Activated CD8-positive, alpha-beta memory T cell treated with anti-CD3 and anti-CD28 coated beads, Interleukin-2, amount 50 U/mL, for 1 hour (primary cell): ENCODE results near the gene DENND2C.
"Not testable (repeated sequence)": the region's sequence is repeated elsewhere in the genome, so short reads cannot be mapped to it uniquely, and the experiment has no call there.

Experiments used
- DNase-seq: peaks from one replicate; pipeline ENCODE4 v3.0.0-alpha.2; 2020; ENCODE audit errors: extremely low read depth

DENND2C gene

DNA sequence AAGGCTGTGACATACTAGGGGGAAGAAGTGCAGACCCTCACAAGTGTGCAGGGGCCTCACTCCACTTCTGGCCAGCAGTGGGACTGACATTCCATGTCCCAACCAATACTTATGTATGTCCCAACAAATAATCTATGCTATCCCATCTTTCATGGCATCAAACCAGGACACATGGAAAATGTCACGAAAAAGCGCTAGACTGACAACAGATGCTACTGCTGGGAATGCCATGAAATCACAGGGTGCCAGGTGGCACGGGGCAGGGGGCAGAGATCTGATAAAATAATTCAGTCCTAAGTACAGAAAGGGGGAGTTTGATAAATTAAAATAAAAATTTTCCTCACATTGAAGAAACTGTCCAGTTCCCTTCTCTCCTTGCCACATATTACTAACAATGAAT lies 60.8 kb downstream of the DENND2C start:
- DNase-seq: no peak

DNA sequence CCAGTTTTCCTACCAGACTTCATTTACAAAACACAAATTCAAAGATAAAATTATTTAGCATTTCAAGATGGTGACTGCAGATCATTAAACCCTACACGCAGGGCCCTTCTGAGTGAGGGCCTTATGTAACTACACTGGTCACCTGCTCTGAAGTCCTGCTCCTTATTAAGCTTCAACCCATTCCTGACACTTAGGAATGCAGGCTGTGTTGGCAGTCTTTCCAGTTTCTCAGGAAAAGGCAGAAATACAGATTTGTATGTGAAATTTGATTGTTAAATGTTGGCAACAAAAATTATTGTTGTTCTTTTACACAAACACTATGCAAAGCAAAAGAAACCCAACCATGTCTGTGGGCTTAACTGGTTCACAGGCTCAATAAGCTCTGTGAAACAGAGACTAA lies 62.6 kb downstream of the DENND2C start:
- DNase-seq: no peak

DNA sequence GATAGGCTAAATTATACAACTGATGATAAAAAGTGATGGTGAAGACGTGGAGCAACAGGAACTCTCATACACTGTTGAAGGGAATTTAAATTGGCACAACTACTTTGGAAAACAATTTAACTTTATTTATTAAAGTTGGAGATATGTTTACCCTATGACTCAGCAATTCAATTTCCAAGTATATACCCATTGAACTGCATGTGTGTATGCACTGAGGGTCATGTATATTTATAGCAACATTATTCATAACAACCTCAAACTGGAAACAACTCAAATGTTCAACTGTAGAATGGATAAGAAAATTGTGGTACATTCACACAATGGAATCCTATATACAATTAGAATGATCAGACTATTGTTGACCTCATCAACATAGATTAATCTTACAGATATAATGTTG lies 71.9 kb downstream of the DENND2C start:
- no peak for DNase-seq

DNA sequence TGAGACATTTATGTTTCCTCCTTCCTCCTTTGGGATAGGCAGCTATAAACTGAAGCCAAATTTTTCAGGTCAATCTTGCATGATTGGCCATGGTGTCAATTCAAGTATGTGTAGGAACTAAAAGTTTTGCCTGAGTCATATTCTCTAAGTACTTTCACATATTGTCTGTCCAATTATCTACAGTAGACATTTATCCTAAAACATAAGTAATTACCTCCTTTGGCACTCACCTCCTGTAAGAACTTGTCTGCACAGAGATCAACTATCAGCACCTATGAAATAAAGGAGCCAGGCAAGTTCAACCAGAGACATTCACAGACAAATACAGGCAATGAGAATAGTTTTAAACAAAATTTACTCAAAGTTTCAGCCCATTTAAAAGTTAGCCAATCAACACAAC lies 74.2 kb downstream of the DENND2C start:
- DNase-seq: no peak

DNA sequence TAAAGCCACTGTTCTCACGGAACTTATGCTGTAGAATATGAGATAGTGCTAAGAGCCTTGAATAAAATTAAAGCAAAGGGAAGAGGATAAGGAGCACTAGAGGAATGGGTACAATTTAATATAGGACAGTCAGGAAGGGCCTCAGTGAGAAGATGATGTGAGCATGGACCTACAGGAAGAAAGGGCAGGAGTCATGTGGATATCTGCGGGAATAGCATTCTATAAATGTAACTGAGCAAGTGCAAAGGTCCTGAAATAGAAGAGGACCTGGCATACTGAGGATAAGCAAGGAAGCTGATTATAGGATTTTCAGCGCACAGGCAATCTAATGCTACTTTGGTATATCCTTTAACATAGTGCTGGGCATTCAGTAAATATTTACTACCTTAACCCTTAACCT lies 75.8 kb downstream of the DENND2C start:
- DNase-seq: no peak

DNA sequence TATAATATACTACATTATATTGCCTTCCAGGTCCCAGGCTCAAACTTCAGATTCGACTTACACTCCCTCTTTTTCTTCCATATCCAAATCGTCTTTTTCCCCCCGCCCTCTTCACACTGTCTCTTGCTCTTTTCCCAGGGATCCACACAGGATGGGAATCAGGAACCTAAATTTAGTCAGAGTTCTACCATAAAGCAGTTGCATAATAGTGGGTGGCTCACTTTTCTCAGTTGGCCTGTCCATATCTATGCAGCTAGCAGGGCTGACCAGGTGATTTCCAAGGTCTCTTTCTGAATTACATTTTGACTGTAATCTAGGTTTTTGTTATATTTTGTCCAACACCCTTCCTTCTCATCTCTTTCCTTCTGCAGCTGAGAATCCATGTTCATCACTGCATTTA lies 80.7 kb downstream of the DENND2C start:
- DNase-seq: no peak

DNA sequence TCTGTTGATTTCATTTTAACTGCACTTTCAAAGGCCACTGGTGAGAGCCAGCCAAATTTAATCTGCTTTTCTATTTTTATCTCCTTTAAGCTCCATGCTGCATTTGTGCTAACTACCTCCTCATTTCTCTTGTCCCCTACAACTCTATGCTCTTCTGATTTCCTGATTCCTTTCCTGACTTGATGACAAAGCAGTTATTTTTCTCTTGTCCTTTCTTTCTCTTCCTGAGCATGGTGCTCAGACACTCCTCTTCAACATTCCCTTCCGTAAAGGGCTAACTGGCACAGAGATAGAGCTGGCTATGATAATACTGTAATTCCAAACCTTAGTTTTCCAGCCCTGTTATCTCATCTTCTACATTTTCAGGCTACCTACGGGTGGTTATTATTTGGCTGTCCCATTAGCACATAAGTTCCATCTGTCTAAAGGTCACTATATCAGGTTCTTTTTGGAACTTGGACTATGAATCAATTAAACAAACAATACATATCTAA lies 81.6 kb downstream of the DENND2C start:
- no peak for DNase-seq

DNA sequence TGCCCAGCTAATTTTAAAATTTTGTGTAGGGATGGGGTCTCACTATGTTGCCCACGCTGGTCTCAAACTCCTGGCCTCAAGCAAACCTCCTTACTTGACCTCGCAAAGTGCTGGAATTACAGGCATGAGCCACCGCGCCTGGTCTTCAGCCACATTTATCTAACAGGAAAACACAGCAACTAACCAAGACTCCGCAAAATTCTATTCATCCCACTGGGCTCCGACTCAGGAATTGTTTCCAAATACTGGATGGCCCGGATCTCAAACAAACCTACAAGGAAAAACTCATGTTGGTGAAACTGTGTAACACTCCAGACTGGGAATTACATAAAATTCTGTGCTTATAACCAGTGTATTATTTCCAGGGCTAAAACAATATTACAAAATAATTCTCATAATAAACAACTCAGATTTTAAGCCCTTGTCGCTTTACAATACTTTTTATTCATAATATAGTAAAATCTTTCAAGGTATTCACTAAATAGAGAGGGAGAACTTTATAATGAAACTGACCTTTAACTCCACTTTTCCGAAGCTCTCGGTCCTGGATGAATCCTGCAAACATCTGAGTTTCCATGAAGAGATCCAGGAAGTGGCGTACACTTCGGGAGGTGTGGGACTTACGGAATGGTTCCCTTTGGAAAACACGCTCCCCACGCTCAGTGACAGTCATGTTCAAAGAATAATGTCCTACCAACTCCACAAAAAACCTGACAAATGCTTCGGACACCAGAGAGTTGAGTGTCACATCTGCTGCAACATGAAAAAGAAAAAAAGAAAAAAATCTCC lies 82.5 kb downstream of the DENND2C start:
- DNase-seq: no peak

DNA sequence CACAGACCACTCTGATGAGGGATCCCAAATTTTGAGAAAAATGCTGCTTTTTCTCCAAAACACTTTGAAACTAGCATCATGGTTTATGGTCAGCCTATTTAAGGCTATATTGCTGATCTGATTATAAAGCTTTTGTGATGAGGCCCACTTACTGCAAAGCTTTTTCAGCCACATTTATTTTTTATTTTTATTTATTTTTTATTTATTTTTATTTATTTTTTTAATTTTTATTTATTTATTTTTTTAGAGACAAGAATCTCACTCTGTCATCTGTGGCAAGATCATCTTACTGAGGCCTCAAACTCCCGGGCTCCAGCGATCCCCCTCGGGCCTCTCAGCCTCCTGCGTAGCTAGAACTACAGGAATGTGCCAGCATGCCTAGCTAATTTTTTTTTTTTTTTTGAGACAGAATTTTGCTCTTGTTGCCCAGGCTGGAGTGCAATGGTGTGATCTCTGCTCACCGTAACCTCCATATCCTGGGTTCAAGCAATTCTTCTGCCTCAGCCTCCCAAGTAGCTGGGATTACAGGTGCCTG lies 83.3 kb downstream of the DENND2C start:
- DNase-seq: no peak

DNA sequence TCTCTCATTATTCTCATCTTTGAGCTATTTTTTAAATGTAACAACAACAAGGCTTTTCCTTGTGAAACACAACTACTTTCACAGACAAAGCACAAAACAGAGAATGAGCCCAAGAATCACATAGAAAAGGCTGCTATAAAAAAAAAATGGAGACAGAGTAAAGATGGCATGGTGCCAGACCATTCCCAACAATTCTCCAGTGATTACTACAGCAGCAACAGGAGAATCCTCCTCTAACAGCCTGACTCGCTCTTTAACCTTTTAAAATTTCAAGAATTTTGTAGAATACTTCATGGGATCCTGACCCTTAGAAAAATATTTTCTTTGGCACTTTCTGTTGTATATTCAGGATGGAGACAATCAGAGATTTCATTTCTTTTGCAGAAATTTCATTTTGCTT lies 84.6 kb downstream of the DENND2C start:
- DNase-seq: no peak

DNA sequence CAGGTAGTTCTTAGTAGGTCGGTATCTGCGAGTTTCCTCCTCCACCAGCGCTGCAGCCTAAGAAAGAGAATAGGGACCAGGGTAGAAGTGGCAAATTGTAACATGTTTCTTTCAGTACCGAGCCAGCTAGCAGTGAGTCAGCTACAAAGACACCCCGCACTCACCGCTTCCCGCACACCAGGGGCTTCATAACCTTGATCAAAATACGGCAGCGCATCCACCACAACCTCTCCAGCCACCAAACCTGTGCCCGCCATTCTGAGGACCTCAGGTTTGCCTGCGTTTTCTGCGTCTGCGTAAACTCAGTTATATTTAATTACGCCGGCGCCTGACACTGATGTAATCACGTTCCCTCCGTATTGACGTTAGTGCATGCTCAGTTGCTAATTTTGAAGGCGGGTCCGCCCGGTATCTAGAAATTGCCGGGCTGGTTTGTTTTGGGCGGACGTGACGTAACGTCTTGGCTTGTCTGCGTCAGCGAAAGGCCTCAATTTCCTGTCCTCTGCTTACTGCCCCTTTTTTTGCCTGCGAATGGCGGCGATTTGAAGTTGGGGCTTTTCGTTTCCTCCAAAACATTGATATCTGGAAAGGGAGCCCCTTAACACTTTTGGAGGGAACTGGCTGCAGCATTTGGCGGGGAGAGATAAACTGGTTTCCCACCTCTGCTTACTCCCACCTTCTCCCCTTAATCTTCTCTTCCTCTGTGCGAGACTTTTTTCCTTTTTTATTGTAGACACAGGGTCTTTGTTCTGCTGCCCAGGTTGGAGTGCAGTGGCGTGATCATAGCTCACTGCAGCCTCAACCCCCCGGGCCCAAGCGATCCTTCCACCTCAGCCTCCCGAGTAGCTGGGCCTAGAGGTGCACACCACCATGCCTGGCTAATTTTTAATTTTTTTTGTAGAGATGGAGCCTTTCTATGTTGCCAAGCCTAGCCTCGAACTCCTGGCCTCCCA lies 88.2 kb downstream of the DENND2C start, which contains the start of gene BCAS2:
BCAS2 (minus strand) TSS at position 281 of the 953 bp plus-strand sequence; CDS start at position 257, 24 bp downstream.
- DNase-seq: peak; percentile 92

DNA sequence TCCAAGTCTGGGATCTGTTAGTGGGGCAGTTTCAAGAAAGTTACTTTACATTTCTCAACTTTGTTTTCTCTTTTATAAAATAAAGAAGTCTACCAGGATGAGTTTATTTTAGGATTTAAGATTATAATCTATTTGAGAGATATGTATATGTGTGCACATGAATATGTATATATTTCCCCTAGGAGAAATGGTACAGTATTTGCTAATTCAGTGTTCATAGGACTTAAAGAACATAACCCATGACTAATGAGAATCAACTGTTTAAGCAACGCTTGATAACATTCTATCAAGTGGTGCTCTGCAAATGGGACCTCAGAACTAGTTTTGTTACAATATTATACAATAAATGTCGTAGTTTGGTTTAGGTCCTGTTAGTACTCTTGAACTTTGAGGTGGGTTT lies 95.5 kb downstream of the DENND2C start:
- no peak for DNase-seq

DNA sequence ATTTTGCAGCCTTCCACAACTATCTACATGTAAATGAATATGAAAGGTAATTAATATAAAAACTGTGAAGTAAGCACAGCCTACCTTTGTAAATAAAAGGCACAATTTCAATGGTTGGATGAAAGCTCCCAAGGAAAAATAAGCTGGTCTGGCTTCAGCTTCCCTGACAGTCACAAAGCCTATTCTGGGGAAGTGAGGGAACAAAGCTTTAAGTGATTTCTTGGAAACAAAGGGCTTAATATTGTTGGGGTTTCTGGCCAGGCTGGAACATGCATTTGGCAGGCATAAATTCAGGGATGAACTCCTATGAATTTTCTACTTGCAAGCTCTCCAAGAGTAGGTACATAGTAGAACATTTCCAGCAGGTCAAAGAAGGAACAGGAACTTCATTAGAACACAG lies 105.7 kb downstream of the DENND2C start:
- no peak for DNase-seq

DNA sequence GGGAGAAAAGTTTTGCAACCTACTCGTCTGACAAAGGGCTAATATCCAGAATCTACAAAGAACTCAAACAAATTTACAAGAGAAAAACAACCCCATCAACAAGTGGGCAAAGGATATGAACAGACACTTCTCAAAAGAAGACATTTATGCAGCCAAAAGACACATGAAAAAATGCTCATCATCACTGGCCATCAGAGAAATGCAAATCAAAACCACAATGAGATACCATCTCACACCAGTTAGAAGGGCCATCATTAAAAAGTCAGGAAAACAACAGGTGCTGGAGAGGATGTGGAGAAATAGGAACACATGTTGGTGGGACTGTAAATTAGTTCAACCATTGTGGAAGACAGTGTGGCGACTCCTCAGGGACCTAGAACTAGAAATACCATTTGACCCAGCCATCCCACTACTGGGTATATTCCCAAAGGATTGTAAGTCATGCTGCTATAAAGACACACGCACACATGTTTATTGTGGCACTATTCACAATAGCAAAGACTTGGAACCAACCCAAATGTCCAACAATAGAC lies 106.8 kb downstream of the DENND2C start:
- DNase-seq: not testable (repeated sequence)

DNA sequence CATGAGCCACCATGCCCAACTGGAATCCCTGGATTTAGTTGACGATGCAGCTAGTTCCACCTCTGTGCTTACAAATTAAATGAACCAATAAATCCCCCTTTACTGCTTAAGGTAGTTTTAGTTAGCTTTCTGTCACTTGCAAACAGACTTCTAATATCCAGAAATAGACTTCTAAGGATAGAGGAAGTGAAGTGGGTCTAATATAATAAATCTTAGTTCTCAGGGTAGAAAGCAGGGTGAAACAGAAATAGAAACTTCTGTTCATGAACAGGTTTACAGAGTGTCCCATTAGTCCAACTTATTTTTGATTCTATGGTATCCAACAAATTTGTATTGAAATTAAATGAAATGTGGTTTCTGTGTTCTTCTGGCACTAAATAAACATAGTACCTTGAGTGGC lies 108.5 kb downstream of the DENND2C start:
- DNase-seq: no peak

DNA sequence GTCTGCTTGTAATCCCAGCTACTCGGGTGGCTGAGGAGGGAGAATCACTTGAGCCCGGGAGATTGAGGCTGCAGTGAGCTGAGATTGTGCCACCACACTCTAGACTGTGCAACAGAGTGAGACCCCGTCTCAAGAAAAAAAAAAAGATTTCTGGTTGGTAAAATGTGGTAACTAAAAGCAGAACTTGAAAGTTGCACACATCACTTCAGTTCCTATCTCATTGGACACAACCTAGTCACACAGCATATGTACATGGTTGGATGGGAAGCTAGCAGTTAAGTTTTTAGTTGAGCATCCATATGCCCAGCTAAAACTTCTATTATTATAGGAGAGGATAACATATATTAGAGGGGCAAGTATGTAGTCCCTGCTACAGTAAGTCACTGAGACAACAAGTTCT lies 110.5 kb downstream of the DENND2C start:
- no peak for DNase-seq

DNA sequence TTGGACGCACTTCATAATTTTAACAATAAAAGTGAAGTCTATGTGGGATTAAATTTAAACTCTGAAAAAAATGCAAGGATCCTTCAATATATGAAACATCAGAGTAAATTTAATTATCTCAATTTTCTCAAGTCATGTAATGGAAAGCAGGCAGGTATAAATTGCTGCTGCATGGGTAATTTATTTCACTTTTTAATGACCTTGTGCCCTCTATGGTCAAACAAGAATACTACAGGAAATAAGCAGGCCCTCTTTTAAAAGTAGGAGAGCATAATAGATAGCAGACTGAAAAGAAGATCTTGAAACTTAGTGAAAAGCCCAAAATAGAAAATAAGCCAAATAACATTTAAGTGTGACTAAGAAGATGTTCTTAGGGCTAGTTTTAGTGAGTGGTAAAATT lies 111.3 kb downstream of the DENND2C start:
- no peak for DNase-seq

DNA sequence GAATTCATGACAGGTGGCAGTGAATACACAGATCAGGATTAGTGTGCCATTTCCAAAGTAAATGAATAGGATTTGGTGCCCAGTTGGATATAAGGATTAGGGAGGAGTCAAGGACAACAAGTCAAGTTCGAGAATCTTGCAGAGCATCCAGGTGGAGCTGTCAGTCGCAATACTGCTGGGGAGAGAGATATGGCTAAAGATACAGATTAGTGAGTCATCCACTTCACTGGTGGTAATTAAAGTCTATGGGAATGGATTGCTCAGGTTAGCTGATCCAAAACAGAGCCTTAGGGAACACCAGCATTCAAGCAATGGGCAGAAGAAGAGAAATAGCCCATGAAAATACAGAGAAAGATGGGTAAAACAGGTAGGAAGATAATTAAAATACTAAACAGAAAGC lies 115.3 kb downstream of the DENND2C start:
- DNase-seq: no peak

DNA sequence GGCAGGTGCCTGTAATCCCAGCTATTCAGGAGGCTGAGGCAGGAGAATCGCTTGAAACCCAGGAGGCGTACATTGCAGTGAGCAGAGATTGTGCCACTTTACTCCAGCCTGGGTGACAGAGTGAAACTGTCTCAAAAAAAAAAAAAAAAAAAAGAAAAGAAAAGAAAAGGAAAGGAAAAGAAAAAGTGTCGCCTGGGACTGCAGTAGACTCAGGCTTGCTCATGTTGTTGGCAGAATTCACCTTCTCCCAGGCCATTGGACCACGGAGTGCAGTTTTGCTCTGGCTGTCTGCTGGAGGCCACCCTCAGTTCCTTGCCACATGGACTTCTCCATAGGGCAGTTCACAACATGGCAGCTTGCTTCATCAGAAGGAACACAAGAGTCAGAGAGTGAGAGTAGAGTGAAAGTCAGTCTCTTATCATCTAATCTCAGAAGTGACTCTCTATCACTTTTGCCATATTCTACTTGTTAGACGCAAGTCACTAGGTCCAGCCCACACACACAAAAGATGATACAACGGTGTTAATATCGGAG lies 117.7 kb downstream of the DENND2C start:
- no peak for DNase-seq

DNA sequence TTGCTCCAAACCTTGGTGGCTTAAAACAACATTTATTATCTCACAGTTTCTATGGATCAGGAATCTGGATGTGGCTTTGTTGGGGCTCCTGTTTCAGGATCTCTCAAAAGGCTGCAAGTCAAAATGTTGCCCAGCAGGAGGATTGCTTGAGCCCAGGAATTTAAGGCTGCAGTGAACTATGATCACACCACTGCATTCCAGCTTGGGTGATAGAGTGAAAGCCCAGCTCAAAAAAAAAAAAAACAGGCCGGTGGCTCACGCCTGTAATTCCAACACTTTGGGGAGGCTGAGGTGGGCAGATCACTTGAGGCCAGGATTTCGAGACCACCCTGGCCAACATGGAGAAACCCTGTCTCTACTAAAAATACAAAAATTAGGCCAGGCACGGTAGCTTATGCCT lies 118.4 kb downstream of the DENND2C start:
- DNase-seq: no peak

DNA sequence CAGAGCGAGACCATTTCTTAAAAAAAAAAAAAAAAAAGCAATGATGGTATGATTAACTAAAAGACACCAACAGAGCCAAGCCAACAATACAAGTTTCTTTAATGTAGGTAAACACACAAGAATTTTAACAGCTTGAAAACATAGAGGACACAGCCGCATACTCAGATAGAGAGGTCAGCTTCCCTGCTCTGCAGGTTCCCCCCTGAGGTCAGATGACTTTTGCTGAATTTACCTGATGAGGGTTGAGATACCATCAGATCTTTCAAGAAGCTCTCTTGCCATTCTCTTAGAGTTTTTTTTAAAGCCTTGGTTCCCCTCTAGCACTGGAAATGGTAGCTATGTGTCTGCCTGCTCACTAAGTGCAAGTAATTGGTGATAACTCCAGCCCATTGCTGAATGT lies 119.5 kb downstream of the DENND2C start:
- no peak for DNase-seq

DNA sequence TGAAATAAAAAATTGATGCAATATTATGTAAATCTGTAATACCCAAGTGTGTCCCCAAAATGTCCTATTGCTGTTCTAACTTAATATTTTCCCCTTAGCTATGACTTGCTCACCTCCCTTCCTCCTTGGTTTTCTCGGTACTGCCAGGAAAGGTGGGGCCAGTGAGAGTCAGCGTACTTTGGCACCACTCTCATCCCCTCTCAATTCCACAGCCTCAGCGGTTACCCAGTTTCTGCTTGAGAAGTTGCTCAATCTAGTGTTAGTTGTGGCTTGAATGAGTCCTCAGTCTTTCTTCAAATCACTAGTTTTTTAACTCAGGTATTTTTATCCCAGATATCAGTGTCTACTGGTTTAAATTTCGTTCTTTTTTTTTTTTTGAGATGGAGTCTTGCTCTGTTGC lies 120.7 kb downstream of the DENND2C start:
- no peak for DNase-seq
